ENCODE results near the gene NBEA.
A peak's percentile ranks its signal among the peaks of the same experiment; 100 is the strongest.

The NBEA gene

GRCh38 chr13:34933786-34934185 lies 8.3 kb upstream of the NBEA start:
- ChIA-PET CTCF (interaction anchor here (1.0 to 1.7 kb wide), 5 partner anchors 11 to 176 kb away, joined by 3 to 4 read pairs (median 3); no protein-coding TSS in a partner anchor), POLR2A (no interaction called here)
- TF ChIP-seq CTCF (IDR thresholded peaks at IDR 0.05; ENCODE audit: control extremely low read depth, extremely low read depth, low read depth, missing control alignments), result no peak
- no peak for DNase-seq (ENCODE audit: extremely low spot score)

- no peak for TF ChIP-seq CTCF (IDR thresholded peaks at IDR 0.05; ENCODE audit: control extremely low read depth, extremely low read depth, low read depth, missing control alignments)
- POLR2A ChIA-PET, result no interaction called here
- no peak for DNase-seq (ENCODE audit: extremely low spot score)
- CTCF ChIA-PET, result no interaction called here
Observed at GRCh38 chr13:34935841-34936240, 6.2 kb upstream of the NBEA start.

- ChIA-PET CTCF (interaction anchor here (1.0 kb wide), 1 partner anchor 10 kb away, joined by 4 read pairs; no protein-coding TSS in a partner anchor), POLR2A (no interaction called here)
- no peak for DNase-seq (ENCODE audit: extremely low spot score)
- TF ChIP-seq CTCF (IDR thresholded peaks at IDR 0.05; ENCODE audit: control extremely low read depth, extremely low read depth, low read depth, missing control alignments), result no peak
Observed at GRCh38 chr13:34939771-34940170, 2.3 kb upstream of the NBEA start.

GRCh38 chr13:34941436-34941834 lies 635 bp upstream of the NBEA start:
- DNase-seq (ENCODE audit: extremely low spot score), result peak; percentile 5
- TF ChIP-seq CTCF (IDR thresholded peaks at IDR 0.05; ENCODE audit: control extremely low read depth, extremely low read depth, low read depth, missing control alignments), result no peak
- POLR2A ChIA-PET, result no interaction called here
- CTCF ChIA-PET, result no interaction called here

- no peak for TF ChIP-seq CTCF (IDR thresholded peaks at IDR 0.05; ENCODE audit: control extremely low read depth, extremely low read depth, low read depth, missing control alignments)
- POLR2A ChIA-PET, result no interaction called here
- DNase-seq (ENCODE audit: extremely low spot score), result peak; percentile 29
- CTCF ChIA-PET, result no interaction called here
Observed at GRCh38 chr13:34942732-34943435, 814 bp downstream of the NBEA start.

GRCh38 chr13:34943436-34944273 lies 1.6 kb downstream of the NBEA start:
- POLR2A ChIA-PET, result no interaction called here
- CTCF ChIA-PET, result interaction anchor here (0.9 kb wide), 1 partner anchor 10 kb away, joined by 3 read pairs; no protein-coding TSS in a partner anchor
- TF ChIP-seq CTCF (IDR thresholded peaks at IDR 0.05; ENCODE audit: control extremely low read depth, extremely low read depth, low read depth, missing control alignments), result no peak
- peak; percentile 4 for DNase-seq (ENCODE audit: extremely low spot score)

Measured in GM10248 (cell line).